Measurements from ENCODE around the gene EMX1.

The EMX1 gene

GRCh38 chr2:72933646-72934151, 16.4 kb downstream of the EMX1 start:
- DNase-seq (ENCODE audit: extremely low spot score): no peak
- no peak for TF ChIP-seq CTCF (IDR thresholded peaks at IDR 0.05; ENCODE audit: control extremely low read depth, extremely low read depth, low read depth, missing control alignments)
- CTCF ChIA-PET: interaction anchor here (1.1 to 7.8 kb wide), 3 partner anchors 9 to 71 kb away, joined by 4 to 85 read pairs (median 4); no protein-coding TSS in a partner anchor
- POLR2A ChIA-PET: no interaction called here

GRCh38 chr2:72934683-72935610, 17.6 kb downstream of the EMX1 start:
- DNase-seq (ENCODE audit: extremely low spot score): peak; percentile 67
- POLR2A ChIA-PET: no interaction called here
- TF ChIP-seq CTCF (IDR thresholded peaks at IDR 0.05; ENCODE audit: control extremely low read depth, extremely low read depth, low read depth, missing control alignments): peak; percentile 37
- CTCF ChIA-PET: interaction anchor here (0.8 to 7.8 kb wide), 5 partner anchors 9 to 56 kb away, joined by 3 to 85 read pairs (median 5); partner anchors contain the start of gene SPR

- POLR2A ChIA-PET: no interaction called here
- TF ChIP-seq CTCF (IDR thresholded peaks at IDR 0.05; ENCODE audit: control extremely low read depth, extremely low read depth, low read depth, missing control alignments): no peak
- no peak for DNase-seq (ENCODE audit: extremely low spot score)
- CTCF ChIA-PET: interaction anchor here (0.8 to 7.8 kb wide), 5 partner anchors 9 to 56 kb away, joined by 3 to 85 read pairs (median 5); partner anchors contain the start of gene SPR
These were observed 18.3 kb downstream of the EMX1 start for GRCh38 chr2:72935611-72935957.

GRCh38 chr2:72936660-72937355, 19.5 kb downstream of the EMX1 start:
- ChIA-PET CTCF (interaction anchor here (0.8 to 7.8 kb wide), 2 partner anchors 44 to 241 kb away, joined by 3 to 85 read pairs; no protein-coding TSS in a partner anchor), POLR2A (no interaction called here)
- no peak for TF ChIP-seq CTCF (IDR thresholded peaks at IDR 0.05; ENCODE audit: control extremely low read depth, extremely low read depth, low read depth, missing control alignments)
- DNase-seq (ENCODE audit: extremely low spot score): no peak

- POLR2A ChIA-PET: no interaction called here
- CTCF ChIA-PET: interaction anchor here (0.8 to 7.8 kb wide), 2 partner anchors 44 to 240 kb away, joined by 3 to 85 read pairs; no protein-coding TSS in a partner anchor
- TF ChIP-seq CTCF (IDR thresholded peaks at IDR 0.05; ENCODE audit: control extremely low read depth, extremely low read depth, low read depth, missing control alignments): no peak
- no peak for DNase-seq (ENCODE audit: extremely low spot score)
These were observed 20.0 kb downstream of the EMX1 start for GRCh38 chr2:72937356-72937669.

GRCh38 chr2:72938455-72938854, 21.1 kb downstream of the EMX1 start:
- DNase-seq (ENCODE audit: extremely low spot score): no peak
- no peak for TF ChIP-seq CTCF (IDR thresholded peaks at IDR 0.05; ENCODE audit: control extremely low read depth, extremely low read depth, low read depth, missing control alignments)
- ChIA-PET CTCF (interaction anchor here (4.5 to 7.8 kb wide), 2 partner anchors 44 to 45 kb away, joined by 22 to 85 read pairs; no protein-coding TSS in a partner anchor), POLR2A (no interaction called here)
